DND-41 (cell line): ENCODE results near the gene NPAS2.
A peak's percentile ranks its signal among the peaks of the same experiment; 100 is the strongest.

Experiments used
- ATAC-seq: fragments of 200-7000 bp; cut with Tn5 transposase; 3 replicates; pipeline ENCODE4 v1.9.1; 2021; ENCODE audit warnings: low read depth; ENCODE audit not compliant: insufficient read depth
- DNase-seq: peaks from one replicate; pipeline ENCODE4 v3.0.0-alpha.2; 2020
- H2AFZ ChIP-seq: 2 replicates; pipeline ENCODE4 v1.6.0; 2012; ENCODE audit warnings: low read depth, low read length
- H3K27ac ChIP-seq: 2 replicates; pipeline ENCODE4 v1.5.1; 2012; ENCODE audit warnings: low read length, inconsistent platforms
- H3K27me3 ChIP-seq: fragments of 200-600 bp; sonication (generic); 2 replicates; pipeline ENCODE4 v1.6.0; 2012; ENCODE audit warnings: low read length, mild to moderate bottlenecking, inconsistent platforms; ENCODE audit not compliant: insufficient read depth, poor library complexity
- H3K36me3 ChIP-seq: 2 replicates; pipeline ENCODE4 v1.5.1; 2012; ENCODE audit warnings: low read length, inconsistent platforms; ENCODE audit not compliant: insufficient read depth
- H3K4me1 ChIP-seq: 2 replicates; pipeline ENCODE4 v1.5.1; 2012; ENCODE audit warnings: mild to moderate bottlenecking, low read length; ENCODE audit not compliant: insufficient read depth
- H3K4me2 ChIP-seq: 2 replicates; pipeline ENCODE4 v1.6.0; 2012; ENCODE audit warnings: mild to moderate bottlenecking, moderate library complexity, low read length, inconsistent platforms; ENCODE audit not compliant: insufficient read depth
- H3K4me3 ChIP-seq, 2 experiments: fragments of 200-600 bp in 1 of 2; shearing (Covaris generic) in 1 of 2; 2 replicates each; pipeline ENCODE4 v1.5.1; 2012 to 2016; ENCODE audit warnings: inconsistent platforms in 2 of 2, low read length in 2 of 2, mild to moderate bottlenecking in 2 of 2, low read depth in 1 of 2, moderate library complexity in 1 of 2
- H3K79me2 ChIP-seq: 2 replicates; pipeline ENCODE4 v1.6.0; 2012; ENCODE audit warnings: low read length, inconsistent platforms; ENCODE audit not compliant: insufficient read depth
- H3K9ac ChIP-seq: 2 replicates; pipeline ENCODE4 v1.6.0; 2012; ENCODE audit warnings: low read depth, mild to moderate bottlenecking, inconsistent platforms, low read length, moderate library complexity
- H3K9me3 ChIP-seq: 2 replicates; pipeline ENCODE4 v1.5.1; 2012; ENCODE audit warnings: low read length, moderate library complexity, mild to moderate bottlenecking, inconsistent platforms; ENCODE audit not compliant: insufficient read depth, severe bottlenecking
- H4K20me1 ChIP-seq: 2 replicates; pipeline ENCODE4 v1.6.0; 2012; ENCODE audit warnings: low read length; ENCODE audit not compliant: insufficient read depth
- EZH2 ChIP-seq: IDR thresholded peaks from 3 replicates; pipeline ENCODE4 v1.6.1; 2012; ENCODE audit warnings: borderline replicate concordance, low read depth, mild to moderate bottlenecking, moderate library complexity, low read length, inconsistent platforms; ENCODE audit not compliant: severe bottlenecking
- TF ChIP-seq, protein P1 (sequence below): IDR thresholded peaks from 2 replicates; pipeline ENCODE4 v1.5.1; 2012; ENCODE audit warnings: borderline replicate concordance, low read length, moderate library complexity, mild to moderate bottlenecking; ENCODE audit not compliant: poor library complexity, severe bottlenecking; ENCODE audit errors: extremely low read depth

Gene NPAS2

DNA sequence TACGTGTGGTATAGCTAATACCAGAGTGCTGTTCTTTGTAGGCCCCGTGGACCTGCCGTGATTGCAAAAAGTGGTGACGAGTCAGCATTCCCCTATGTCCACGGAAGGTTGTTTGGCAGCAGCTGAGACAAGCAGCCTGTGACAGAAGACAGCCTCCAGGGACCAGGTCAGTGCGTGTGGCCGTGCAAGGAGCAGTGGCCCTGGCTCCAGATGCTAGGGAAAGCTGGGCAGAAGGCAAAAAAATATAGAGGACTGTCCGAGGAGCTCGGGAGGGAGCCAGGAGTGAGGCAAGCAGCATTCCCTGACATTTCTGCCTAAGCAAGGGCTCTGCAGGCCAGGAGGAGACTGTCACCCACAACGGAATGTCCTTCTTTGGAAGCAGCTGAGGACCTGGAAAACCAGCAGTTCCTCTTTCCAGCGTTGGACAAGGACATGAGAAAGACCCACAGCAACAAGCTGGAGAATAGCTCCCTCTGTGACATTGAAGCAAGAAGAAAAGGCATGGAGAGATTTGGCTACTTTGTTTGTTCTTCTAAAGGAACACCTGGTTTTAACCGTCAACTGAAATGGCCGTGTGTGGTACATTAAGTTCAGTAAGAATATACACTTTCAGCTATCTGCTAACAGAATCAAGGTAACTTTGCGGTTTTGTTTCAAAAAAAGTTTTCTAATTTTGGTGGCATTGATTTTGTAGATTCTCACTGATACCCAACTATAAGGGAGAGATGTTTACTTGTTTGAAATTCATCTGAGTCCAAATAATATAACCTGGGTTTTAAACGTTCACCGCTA is 58.3 kb downstream of the NPAS2 start:
- H4K20me1 ChIP-seq, result no peaks in the 10 kb centered on the region
- H2AFZ ChIP-seq, result no peak overlapping the region
- peaks cover 48% of the 10 kb centered on the region for H3K4me1 ChIP-seq
- H3K4me2 ChIP-seq, result 0 out of 2 replicates have a peak overlapping the region, but pooled peaks have one; percentile 22
- no peaks in the 10 kb centered on the region for H3K27me3 ChIP-seq
- peak; percentile 40 for DNase-seq
- TF ChIP-seq, protein P1, sequence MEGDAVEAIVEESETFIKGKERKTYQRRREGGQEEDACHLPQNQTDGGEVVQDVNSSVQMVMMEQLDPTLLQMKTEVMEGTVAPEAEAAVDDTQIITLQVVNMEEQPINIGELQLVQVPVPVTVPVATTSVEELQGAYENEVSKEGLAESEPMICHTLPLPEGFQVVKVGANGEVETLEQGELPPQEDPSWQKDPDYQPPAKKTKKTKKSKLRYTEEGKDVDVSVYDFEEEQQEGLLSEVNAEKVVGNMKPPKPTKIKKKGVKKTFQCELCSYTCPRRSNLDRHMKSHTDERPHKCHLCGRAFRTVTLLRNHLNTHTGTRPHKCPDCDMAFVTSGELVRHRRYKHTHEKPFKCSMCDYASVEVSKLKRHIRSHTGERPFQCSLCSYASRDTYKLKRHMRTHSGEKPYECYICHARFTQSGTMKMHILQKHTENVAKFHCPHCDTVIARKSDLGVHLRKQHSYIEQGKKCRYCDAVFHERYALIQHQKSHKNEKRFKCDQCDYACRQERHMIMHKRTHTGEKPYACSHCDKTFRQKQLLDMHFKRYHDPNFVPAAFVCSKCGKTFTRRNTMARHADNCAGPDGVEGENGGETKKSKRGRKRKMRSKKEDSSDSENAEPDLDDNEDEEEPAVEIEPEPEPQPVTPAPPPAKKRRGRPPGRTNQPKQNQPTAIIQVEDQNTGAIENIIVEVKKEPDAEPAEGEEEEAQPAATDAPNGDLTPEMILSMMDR, result no peak
- no peak for TF ChIP-seq EZH2
- H3K36me3 ChIP-seq, result no peaks in the 10 kb centered on the region
- H3K27ac ChIP-seq, result peak overlapping the region; percentile 79
- H3K4me3 ChIP-seq, result no peak overlapping the region
- H3K9me3 ChIP-seq, result no peaks in the 10 kb centered on the region
- H3K79me2 ChIP-seq, result no peaks in the 10 kb centered on the region; the same call in 1 of the 2 replicates
- peak; percentile 58 for ATAC-seq
- H3K9ac ChIP-seq, result peak overlapping the region; percentile 28; the same call in 1 of the 2 replicates

DNA sequence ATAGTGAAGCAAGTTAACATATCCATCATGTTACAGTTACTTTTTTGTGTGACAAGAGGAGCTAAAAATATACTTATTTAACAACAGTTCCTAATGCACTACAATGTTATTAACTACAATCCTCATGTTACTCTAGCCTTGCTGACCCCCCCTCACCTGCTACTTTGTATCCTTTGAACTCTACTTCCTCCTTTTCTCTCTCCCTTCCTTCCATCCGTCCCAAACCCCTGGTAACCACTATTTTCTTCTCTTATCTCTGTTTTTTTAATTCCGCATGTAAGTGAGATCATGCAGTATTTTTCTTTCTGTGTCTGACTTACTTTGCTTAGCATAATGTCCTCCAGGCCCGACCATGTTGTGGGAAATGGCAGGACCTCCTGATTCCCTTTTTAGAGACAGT is 59.4 kb downstream of the NPAS2 start:
- no peaks in the 10 kb centered on the region for H3K9me3 ChIP-seq
- no peak for DNase-seq
- no peak overlapping the region for H3K4me3 ChIP-seq
- H3K4me2 ChIP-seq, result no peak overlapping the region
- H4K20me1 ChIP-seq, result no peaks in the 10 kb centered on the region
- H3K36me3 ChIP-seq, result no peaks in the 10 kb centered on the region
- H2AFZ ChIP-seq, result no peak overlapping the region
- H3K27me3 ChIP-seq, result no peaks in the 10 kb centered on the region
- H3K4me1 ChIP-seq, result peaks cover 48% of the 10 kb centered on the region
- no peak for TF ChIP-seq EZH2
- TF ChIP-seq, protein P1, result no peak
- H3K79me2 ChIP-seq, result no peaks in the 10 kb centered on the region; the same call in 1 of the 2 replicates
- no peak overlapping the region for H3K9ac ChIP-seq
- ATAC-seq, result no peak
- H3K27ac ChIP-seq, result peak overlapping the region; percentile 48; the same call in 1 of the 2 replicates

DNA sequence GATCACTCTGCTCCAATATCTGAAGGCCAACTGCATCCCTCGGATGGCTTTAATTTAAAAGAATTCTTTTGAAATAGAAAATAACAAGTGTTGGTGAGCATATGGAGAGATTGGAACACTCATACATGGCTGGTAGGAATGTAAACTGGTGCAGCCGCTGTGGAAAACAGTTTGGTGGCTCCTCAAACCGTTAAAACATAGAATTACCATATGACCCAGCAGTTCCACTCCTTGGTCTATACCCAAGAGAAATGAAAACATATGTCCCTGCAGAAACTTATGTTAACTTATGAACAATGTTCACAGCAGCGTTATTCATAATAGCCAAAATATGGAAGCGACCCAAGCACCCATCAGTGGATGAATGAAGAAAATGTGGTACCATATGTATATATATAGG is 60.1 kb downstream of the NPAS2 start:
- H3K27ac ChIP-seq, result no peak overlapping the region
- H4K20me1 ChIP-seq, result no peaks in the 10 kb centered on the region
- no peaks in the 10 kb centered on the region for H3K27me3 ChIP-seq
- H3K36me3 ChIP-seq, result no peaks in the 10 kb centered on the region
- no peaks in the 10 kb centered on the region for H3K9me3 ChIP-seq
- TF ChIP-seq, protein P1, result no peak
- no peak for TF ChIP-seq EZH2
- H3K9ac ChIP-seq, result no peak overlapping the region
- no peak overlapping the region for H2AFZ ChIP-seq
- no peak overlapping the region for H3K4me2 ChIP-seq
- peaks cover 45% of the 10 kb centered on the region for H3K4me1 ChIP-seq
- ATAC-seq (no peak), DNase-seq (no peak)
- H3K79me2 ChIP-seq, result no peaks in the 10 kb centered on the region; the same call in 1 of the 2 replicates
- H3K4me3 ChIP-seq, result no peak overlapping the region
